H1 (cell line): ENCODE data around the gene TMEM139. TPM values are rescaled to one million over a fixed set of nuclear protein-coding genes. Genes with fewer than 3 reads are reported as not detected.
A peak's percentile ranks its signal among the peaks of the same experiment; 100 is the strongest.

Source experiments
- E2F6 ChIP-seq: IDR thresholded peaks from 2 replicates; pipeline ENCODE4 v1.6.1; 2012; ENCODE audit warnings: inconsistent platforms
- JUN ChIP-seq: IDR thresholded peaks from 2 replicates; pipeline ENCODE4 v1.6.1; 2011; ENCODE audit warnings: low read depth, mild to moderate bottlenecking, improper control_type of control experiment, low read length
- JUND ChIP-seq: IDR thresholded peaks from 2 replicates; pipeline ENCODE4 v1.6.1; 2011; ENCODE audit warnings: mild to moderate bottlenecking, improper control_type of control experiment, low read length
- KDM5A ChIP-seq: fragments of 200-600 bp; IDR thresholded peaks from 2 replicates; pipeline ENCODE4 v1.7.1; 2012; ENCODE audit warnings: mild to moderate bottlenecking, low read length, inconsistent platforms, mixed read lengths
- MAX ChIP-seq: IDR thresholded peaks from 2 replicates; pipeline ENCODE4 v1.6.1; 2012; ENCODE audit warnings: inconsistent platforms
- RBBP5 ChIP-seq: IDR thresholded peaks from 2 replicates; pipeline ENCODE4 v1.7.1; 2012; ENCODE audit warnings: low read depth, mild to moderate bottlenecking, inconsistent platforms, low read length, moderate library complexity, borderline replicate concordance
- SIX5 ChIP-seq: IDR thresholded peaks from 2 replicates; pipeline ENCODE4 v1.6.1; 2011; ENCODE audit warnings: mild to moderate bottlenecking, low read depth, low read length
- SP1 ChIP-seq: IDR thresholded peaks from 2 replicates; pipeline ENCODE4 v1.6.1; 2011; ENCODE audit warnings: low read depth, low read length
- SP2 ChIP-seq: IDR thresholded peaks from 2 replicates; pipeline ENCODE4 v1.6.1; 2012; ENCODE audit warnings: mild to moderate bottlenecking, low read length, inconsistent platforms
- SRF ChIP-seq: IDR thresholded peaks from 2 replicates; pipeline ENCODE4 v1.6.1; 2011; ENCODE audit warnings: mild to moderate bottlenecking, low read depth, low read length, moderate library complexity
- TAF1 ChIP-seq: IDR thresholded peaks from 2 replicates; pipeline ENCODE4 v1.6.1; 2011; ENCODE audit warnings: mild to moderate bottlenecking, low read depth, low read length
- TCF12 ChIP-seq: IDR thresholded peaks from 2 replicates; pipeline ENCODE4 v1.6.1; 2011; ENCODE audit warnings: low read depth, mild to moderate bottlenecking, low read length
- polyA plus RNA-seq, 7 experiments: library from polyadenylated mRNA; depleted of rRNA in 3 of 7; stranded (reverse) in 5 of 7; unstranded in 2 of 7; fragments of >200 nt in 5 of 7; fragments of 200-250 nt in 2 of 7; gene quantifications; 1 replicate in 5 of 7; 2 replicates in 1 of 7; 4 replicates in 1 of 7; pipeline versions ENCODE4 v1.2.1 to v1.2.3, GENCODE V29; 2011 to 2013; ENCODE audit warnings: missing spikeins in 2 of 7, mixed read lengths in 2 of 7
- total RNA-seq: library from RNA; stranded (reverse); fragmentation: NEBNext Ultra II Directional; extraction: Animal tissue kit (Norgen Biotek cat#: 25700); gene quantifications from 2 replicates; pipeline ENCODE4 v1.2.1, GENCODE V29; 2021

The TMEM139 gene
- total and polyA plus RNA-seq, 2 of the 8 experiments (the other 6 are each of a cell fraction or from before 2014, with no cell fraction given) = 3.2 to 6.7 TPM

- TF ChIP-seq TAF1 (no peak; the same call in 1 of the 2 replicates), JUN (no peak), SP1 (peak; percentile 20; the same call in 1 of the 2 replicates), RBBP5 (0 out of 2 replicates have a peak, but pooled peaks have one; percentile 46), MAX (peak; percentile 56), SIX5 (no peak), KDM5A (no peak), TCF12 (no peak), SRF (no peak), JUND (no peak), E2F6 (peak; percentile 84), SP2 (no peak)
Observed at GRCh38 chr7:143284591-143285469, at the start of gene TMEM139 (continued).
